ENCODE data around the gene CELA3B.

CELA3B gene

DNA sequence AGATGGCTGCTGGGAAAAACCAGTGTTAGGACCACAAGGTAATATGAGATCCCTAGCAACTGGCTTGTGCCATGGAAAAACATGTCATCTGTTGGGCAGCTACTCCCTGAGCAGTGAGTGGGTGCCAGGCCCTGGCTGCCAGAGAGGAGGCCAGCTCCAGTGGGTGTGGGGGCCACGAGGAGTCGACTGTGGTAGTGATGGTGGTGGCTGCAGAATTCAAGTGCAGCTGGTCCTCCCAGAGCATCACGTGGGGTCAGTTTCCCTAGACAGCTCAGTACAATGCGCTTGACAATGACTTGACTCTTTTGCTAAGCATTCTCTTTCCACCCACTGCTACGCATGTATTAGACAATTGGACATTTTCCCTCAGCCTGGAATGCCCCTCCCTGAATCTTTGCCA is 61.2 kb downstream of the CELA3B start:
- H3K4me3 ChIP-seq (ENCODE audit: low read depth, low read length): no peak overlapping the region
- DNase-seq (ENCODE audit: low read depth): no peak
- TF ChIP-seq, protein P1, sequence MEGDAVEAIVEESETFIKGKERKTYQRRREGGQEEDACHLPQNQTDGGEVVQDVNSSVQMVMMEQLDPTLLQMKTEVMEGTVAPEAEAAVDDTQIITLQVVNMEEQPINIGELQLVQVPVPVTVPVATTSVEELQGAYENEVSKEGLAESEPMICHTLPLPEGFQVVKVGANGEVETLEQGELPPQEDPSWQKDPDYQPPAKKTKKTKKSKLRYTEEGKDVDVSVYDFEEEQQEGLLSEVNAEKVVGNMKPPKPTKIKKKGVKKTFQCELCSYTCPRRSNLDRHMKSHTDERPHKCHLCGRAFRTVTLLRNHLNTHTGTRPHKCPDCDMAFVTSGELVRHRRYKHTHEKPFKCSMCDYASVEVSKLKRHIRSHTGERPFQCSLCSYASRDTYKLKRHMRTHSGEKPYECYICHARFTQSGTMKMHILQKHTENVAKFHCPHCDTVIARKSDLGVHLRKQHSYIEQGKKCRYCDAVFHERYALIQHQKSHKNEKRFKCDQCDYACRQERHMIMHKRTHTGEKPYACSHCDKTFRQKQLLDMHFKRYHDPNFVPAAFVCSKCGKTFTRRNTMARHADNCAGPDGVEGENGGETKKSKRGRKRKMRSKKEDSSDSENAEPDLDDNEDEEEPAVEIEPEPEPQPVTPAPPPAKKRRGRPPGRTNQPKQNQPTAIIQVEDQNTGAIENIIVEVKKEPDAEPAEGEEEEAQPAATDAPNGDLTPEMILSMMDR (IDR thresholded peaks at IDR 0.05; ENCODE audit: control insufficient read depth, extremely low read depth, insufficient read depth): no peak
